ENCODE measurements around the gene BCLAF3. TPM values are rescaled to one million over a fixed set of nuclear protein-coding genes. Genes with fewer than 3 reads are reported as not detected.

BCLAF3 gene
- total and polyA plus RNA-seq, 8 donors: 1.2 to 28.6 (median 6.1) TPM

- no peaks in the 10 kb centered on the region for H3K4me1 ChIP-seq
- intact Hi-C loops (cut with DNase I; ENCODE audit: low total_unique reads): no loop called here
These were observed 29.9 kb downstream of the BCLAF3 start for GRCh38 chrX:19960913-19961312.

GRCh38 chrX:19958552-19959486, 32.0 kb downstream of the BCLAF3 start:
- Histone ChIP-seq H3K27me3 (peaks cover 0 to 3% (median 0%) of the 10 kb centered on the region in 3 donors), H3K9me3 (no peaks in the 10 kb centered on the region), H3K4me1 (no peaks in the 10 kb centered on the region), H3K27ac (no peak overlapping the region), H3K4me3 (no peak overlapping the region), H3K36me3 (peaks cover 0 to 12% (median 6%) of the 10 kb centered on the region in 4 donors)
- DNase-seq: peak in 1 of 2 donors; percentile 12
- 62 to 80% (median 69%) methylated on average over 6 of the region's 6 CpGs for WGBS, 5 donors
- TF ChIP-seq CTCF (IDR thresholded peaks at IDR 0.05): no peak
- TF ChIP-seq POLR2A (IDR thresholded peaks at IDR 0.05): no peak
- no peak for TF ChIP-seq EP300 (IDR thresholded peaks at IDR 0.05)
- TF ChIP-seq POLR2AphosphoS5 (IDR thresholded peaks at IDR 0.05): no peak
- intact Hi-C loops (cut with DNase I; ENCODE audit: low total_unique reads): no loop called here

More at GRCh38 chrX:19960913-19961312, 29.9 kb downstream of the BCLAF3 start:
- Histone ChIP-seq H3K4me3 (no peak overlapping the region), H3K27me3 (peaks cover 0 to 3% (median 0%) of the 10 kb centered on the region in 3 donors), H3K36me3 (peaks cover 0 to 25% (median 14%) of the 10 kb centered on the region in 4 donors), H3K9me3 (no peaks in the 10 kb centered on the region), H3K27ac (no peak overlapping the region)
- no peak for TF ChIP-seq CTCF (IDR thresholded peaks at IDR 0.05)
- TF ChIP-seq POLR2AphosphoS5 (IDR thresholded peaks at IDR 0.05): no peak
- no peak for TF ChIP-seq EP300 (IDR thresholded peaks at IDR 0.05)
- TF ChIP-seq POLR2A (IDR thresholded peaks at IDR 0.05): no peak
- WGBS, 5 donors: 71 to 100% (median 86%) methylated on average over 1 of the region's 1 CpG
- DNase-seq: no peak

GRCh38 chrX:19956923-19957322, 33.9 kb downstream of the BCLAF3 start:
- H3K27me3 ChIP-seq: peaks cover 0 to 3% (median 0%) of the 10 kb centered on the region in 3 donors
- H3K36me3 ChIP-seq: peaks cover 0 to 8% (median 5%) of the 10 kb centered on the region in 4 donors
- TF ChIP-seq CTCF (IDR thresholded peaks at IDR 0.05) (no peak), EP300 (IDR thresholded peaks at IDR 0.05) (no peak), POLR2A (IDR thresholded peaks at IDR 0.05) (no peak), POLR2AphosphoS5 (IDR thresholded peaks at IDR 0.05) (no peak)
- H3K27ac ChIP-seq: no peak overlapping the region
- no peak for DNase-seq
- WGBS, 5 donors: 79 to 88% (median 84%) methylated on average over 6 of the region's 6 CpGs
- no peaks in the 10 kb centered on the region for H3K4me1 ChIP-seq
- H3K9me3 ChIP-seq: no peaks in the 10 kb centered on the region
- no peak overlapping the region for H3K4me3 ChIP-seq
- intact Hi-C loops (cut with DNase I; ENCODE audit: low total_unique reads): no loop called here

- H3K9me3 ChIP-seq: no peaks in the 10 kb centered on the region
- H3K36me3 ChIP-seq: peaks cover 0 to 8% (median 5%) of the 10 kb centered on the region in 4 donors
- no peak overlapping the region for H3K27ac ChIP-seq
- no peak overlapping the region for H3K4me3 ChIP-seq
- TF ChIP-seq CTCF (IDR thresholded peaks at IDR 0.05) (no peak), EP300 (IDR thresholded peaks at IDR 0.05) (no peak), POLR2AphosphoS5 (IDR thresholded peaks at IDR 0.05) (no peak), POLR2A (IDR thresholded peaks at IDR 0.05) (no peak)
- H3K4me1 ChIP-seq: no peaks in the 10 kb centered on the region
- peaks cover 0 to 3% (median 0%) of the 10 kb centered on the region in 3 donors for H3K27me3 ChIP-seq
- intact Hi-C loops (cut with DNase I; ENCODE audit: low total_unique reads): no loop called here
- DNase-seq: no peak
These were observed 34.6 kb downstream of the BCLAF3 start for GRCh38 chrX:19956306-19956705.

Measured in stomach (tissue), 9 donors.